ENCODE measurements around the gene CDH3. TPM values are rescaled to one million over a fixed set of nuclear protein-coding genes. Genes with fewer than 3 reads are reported as not detected.

CDH3 gene
- total and polyA plus RNA-seq, 2 of the 8 experiments (the other 6 are each of a cell fraction or from before 2014, with no cell fraction given): 146 to 171 TPM

DNA sequence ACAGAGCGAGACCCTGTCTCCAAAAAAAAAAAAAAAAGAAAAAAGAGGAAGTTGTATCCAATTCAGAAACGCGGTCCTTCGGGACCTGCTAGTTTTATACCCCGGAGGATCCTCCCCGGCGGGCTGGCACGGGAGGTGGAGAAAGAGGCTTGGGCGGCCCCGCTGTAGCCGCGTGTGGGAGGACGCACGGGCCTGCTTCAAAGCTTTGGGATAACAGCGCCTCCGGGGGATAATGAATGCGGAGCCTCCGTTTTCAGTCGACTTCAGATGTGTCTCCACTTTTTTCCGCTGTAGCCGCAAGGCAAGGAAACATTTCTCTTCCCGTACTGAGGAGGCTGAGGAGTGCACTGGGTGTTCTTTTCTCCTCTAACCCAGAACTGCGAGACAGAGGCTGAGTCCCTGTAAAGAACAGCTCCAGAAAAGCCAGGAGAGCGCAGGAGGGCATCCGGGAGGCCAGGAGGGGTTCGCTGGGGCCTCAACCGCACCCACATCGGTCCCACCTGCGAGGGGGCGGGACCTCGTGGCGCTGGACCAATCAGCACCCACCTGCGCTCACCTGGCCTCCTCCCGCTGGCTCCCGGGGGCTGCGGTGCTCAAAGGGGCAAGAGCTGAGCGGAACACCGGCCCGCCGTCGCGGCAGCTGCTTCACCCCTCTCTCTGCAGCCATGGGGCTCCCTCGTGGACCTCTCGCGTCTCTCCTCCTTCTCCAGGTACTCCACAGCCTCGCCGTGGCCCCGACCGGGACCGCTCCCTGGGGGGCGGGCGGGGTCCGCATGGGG lies at the start of gene CDH3 (continued):
- TF ChIP-seq TEAD4 (IDR thresholded peaks at IDR 0.05; ENCODE audit: low read depth, low read length) (no peak), SIN3A (conservative IDR thresholded peaks at IDR 0.05 in 1 of 2, IDR thresholded peaks at IDR 0.05 in 1 of 2; ENCODE audit: low read depth in 1 of 2, low read length in 2 of 2) (peak; percentile 13 to 26; a peak in 1 of 4 replicates), YY1 (IDR thresholded peaks at IDR 0.05; ENCODE audit: low read depth, low read length) (no peak), PHF8 (conservative IDR thresholded peaks at IDR 0.05; ENCODE audit: low read depth, low read length) (peak; percentile 63), ASH2L (IDR thresholded peaks at IDR 0.05; ENCODE audit: low read length) (no peak), NANOG (IDR thresholded peaks at IDR 0.05; ENCODE audit: insufficient read depth, low read depth, low read length, poor library complexity, severe bottlenecking) (peak; percentile 45), KDM1A (IDR thresholded peaks at IDR 0.05; ENCODE audit: borderline replicate concordance, low read length) (no peak), TAF7 (optimal IDR thresholded peaks at IDR 0.05; ENCODE audit: borderline replicate concordance, low read depth, low read length) (peak; percentile 65), KDM4A (IDR thresholded peaks at IDR 0.05; ENCODE audit: low read depth, low read length, severe bottlenecking) (peak; percentile 46), BACH1 (IDR thresholded peaks at IDR 0.05; ENCODE audit: low read length) (no peak), NRF1 (IDR thresholded peaks at IDR 0.05; ENCODE audit: low read depth, low read length) (no peak), POLR2AphosphoS5 (IDR thresholded peaks at IDR 0.05; ENCODE audit: low read depth, low read length) (peak; percentile 95)
